Ovary (tissue), 3 donors: ENCODE measurements around the gene PDCD4.

Source experiments
- CTCF ChIP-seq, 3 donors: fragments of 450-650 bp in 2 of 3; fragments of 200-600 bp in 1 of 3; IDR thresholded peaks; one replicate each; pipeline versions ENCODE4 v1.5.1 to v1.8.0; 2016 to 2022; ENCODE audit warnings: antibody characterized with exemption in 3 of 3, mild to moderate bottlenecking in 1 of 3
- EP300 ChIP-seq: sonication (generic); formaldehyde crosslinking; IDR thresholded peaks from one replicate; pipeline ENCODE4 v1.6.1; 2017; ENCODE audit warnings: antibody characterized with exemption
- POLR2A ChIP-seq: fragments of 450-650 bp; IDR thresholded peaks from one replicate; pipeline ENCODE4 v1.6.1; 2017; ENCODE audit warnings: antibody characterized with exemption, mild to moderate bottlenecking, moderate library complexity
- donor health status: DM: no; HTN: no; CAD: no.

- TF ChIP-seq CTCF (IDR thresholded peaks at IDR 0.05): no peak
- TF ChIP-seq POLR2A: no peak
- TF ChIP-seq EP300: no peak
These were observed 43.9 kb upstream of the PDCD4 start for GRCh38 chr10:110827875-110828274.
